GM21381 (cell line): ENCODE measurements around the gene SEMA4F.

Experiments used
- ATAC-seq: cut with Tn5 transposase; IDR thresholded peaks from one replicate; pipeline ENCODE4 v1.9.1; 2021; ENCODE audit warnings: mild to moderate bottlenecking, moderate library complexity; ENCODE audit not compliant: unreplicated experiment

Gene SEMA4F

DNA sequence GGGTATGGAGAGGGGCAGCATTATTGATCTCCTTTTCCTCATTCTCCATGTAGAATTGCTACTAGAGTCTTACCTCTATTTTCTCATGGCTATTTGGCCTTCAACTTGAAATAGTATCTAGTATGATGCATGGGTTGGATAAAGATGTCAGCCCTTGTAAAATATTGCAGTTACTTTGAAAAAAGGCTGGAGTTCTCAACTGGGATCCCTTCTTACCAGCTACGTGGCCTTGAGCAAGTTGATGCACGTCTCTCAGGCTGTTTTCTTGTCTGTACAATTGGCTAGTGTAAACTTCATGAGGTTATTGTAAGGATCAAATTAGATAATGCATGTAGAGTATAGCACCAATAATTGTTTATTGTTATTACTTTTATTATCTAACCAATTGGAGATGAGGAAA lies 50.2 kb downstream of the SEMA4F start:
- no peak for ATAC-seq

- no peak for ATAC-seq
Observed at GRCh38 chr2:74706741-74707140, 52.7 kb downstream of the SEMA4F start.

GRCh38 chr2:74707837-74708236 lies 53.8 kb downstream of the SEMA4F start:
- ATAC-seq, result no peak

GRCh38 chr2:74708296-74708695 lies 54.2 kb downstream of the SEMA4F start:
- ATAC-seq, result no peak

DNA sequence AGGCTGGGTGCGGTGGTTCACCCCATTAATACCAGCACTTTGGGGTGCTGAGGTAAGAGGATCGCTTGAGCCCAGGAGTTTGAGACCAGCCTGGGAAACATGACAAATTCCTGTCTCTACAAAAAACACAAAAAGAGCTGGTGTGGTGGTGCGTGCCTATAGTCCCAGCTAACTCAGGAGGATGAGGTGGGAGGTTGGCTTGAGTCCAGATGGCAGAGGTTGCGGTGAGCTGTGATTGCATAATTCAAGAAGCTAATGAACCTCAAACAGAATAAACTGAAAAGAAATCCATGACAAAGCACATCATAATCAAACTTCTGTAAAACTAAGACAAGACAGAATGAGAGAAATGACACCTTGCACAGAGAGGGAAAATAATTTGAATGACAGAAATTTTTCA lies 54.8 kb downstream of the SEMA4F start:
- no peak for ATAC-seq

DNA sequence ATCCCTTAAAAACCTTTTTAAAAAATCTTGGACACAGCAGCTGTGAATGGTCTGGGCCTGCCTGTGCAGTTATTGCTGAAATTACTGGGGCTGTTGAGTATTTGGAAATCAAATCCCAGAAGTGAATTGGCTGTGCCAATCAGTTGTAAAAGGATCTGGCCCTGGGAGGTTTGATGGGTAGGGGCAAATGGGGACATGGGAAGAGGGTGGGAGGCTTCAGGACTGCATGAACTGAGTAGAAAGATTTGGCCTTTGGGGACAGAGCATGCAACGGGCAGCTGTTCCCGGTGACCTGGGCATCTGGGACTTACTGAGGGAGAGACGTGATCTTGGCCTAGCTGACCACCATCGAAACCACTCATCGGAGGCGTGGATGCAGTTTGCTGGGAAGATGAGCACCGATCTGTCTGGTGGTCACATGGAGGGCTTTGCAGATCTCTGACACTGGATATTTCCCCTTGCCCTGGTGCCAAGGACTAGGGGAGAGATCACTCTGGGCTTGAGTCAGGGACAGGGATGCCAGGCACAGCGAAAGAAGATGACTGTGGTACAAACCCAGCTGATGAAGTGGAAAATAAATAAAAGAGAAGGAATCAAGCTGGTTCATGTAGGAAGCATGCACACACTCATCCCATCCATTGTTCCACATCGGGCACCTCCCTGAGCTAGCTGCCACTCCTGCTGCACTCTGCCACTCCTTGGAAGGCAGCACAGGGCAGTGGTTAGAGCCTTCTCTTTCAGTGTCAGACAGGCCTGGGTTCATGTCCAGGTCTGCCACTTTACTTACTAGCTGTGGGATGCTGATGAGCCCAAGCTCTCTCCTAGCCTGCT lies 58.4 kb downstream of the SEMA4F start:
- ATAC-seq, result no peak

GRCh38 chr2:74714691-74715080 lies 60.6 kb downstream of the SEMA4F start:
- no peak for ATAC-seq

DNA sequence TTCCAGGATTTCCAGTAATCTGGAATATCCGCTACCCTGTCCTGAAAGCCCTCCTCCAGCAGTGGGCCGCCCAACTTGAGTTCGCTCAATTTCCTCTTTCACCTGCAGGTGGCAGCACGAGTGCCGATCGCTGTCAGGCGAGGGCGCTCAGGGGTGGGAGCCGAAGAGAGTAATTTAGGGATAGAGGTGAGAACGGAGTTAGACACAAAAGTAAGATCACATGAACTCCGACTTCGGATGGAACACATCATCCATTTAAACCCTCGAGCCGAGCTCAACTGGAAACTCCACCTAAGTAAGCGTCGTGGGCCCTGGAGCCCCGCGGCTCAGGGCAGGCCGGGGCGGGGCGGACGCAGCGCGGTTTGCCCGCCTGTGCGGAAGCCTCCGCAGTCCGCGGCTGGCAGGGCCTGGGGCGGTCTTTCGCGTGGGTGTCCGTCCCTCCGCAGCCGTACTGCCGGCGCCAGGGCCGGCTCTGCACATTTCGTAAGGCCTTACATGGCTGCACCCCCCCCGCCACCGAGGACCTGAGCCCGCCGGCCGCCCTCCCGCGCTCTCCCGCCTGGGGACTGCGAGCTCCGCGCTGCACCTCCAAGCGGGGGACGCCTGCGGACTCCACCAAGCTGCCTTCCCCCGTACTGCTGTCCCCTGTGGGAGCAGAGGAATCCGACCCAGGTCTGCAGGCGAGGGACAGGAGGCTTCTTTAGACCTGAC lies 61.2 kb downstream of the SEMA4F start:
- ATAC-seq, result peak; percentile 86

DNA sequence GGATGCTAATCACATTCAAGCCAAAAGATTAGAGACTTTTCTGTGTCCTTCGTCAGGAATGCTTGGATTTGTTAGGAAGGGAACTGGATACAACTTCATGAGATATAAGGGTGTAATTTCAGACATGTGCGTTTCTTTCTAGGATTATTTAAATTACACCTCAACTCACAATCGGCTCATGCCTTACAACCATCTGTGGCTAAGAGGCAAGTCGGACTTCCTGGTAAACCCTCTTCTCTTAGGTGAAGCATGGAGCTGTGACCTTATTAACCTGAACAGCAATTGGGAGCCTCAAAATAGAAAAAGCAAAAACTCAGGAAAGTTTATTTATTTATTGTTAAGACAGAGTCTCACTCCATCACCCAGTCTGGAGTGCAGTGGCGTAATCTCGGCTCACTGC lies 61.8 kb downstream of the SEMA4F start:
- ATAC-seq, result no peak

DNA sequence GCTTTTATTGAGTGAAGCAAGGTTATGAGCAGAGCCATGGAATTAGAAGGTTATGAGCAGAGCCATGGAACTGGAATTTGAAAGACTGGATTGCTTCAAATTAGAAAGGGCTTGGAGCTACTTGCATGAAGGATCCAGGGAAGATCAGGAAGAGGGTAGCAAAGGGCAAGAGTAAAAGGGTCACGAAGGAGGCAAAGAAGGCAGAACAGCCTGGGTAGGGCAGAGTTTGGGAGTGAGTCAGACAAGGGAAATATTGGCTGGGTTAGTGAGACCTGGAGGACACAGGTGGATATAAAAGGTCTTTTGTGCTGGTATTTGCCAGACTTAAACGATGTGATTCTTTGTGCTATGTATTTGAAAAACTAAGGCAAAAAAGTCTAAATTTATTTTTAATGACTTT lies 65.0 kb downstream of the SEMA4F start:
- no peak for ATAC-seq

DNA sequence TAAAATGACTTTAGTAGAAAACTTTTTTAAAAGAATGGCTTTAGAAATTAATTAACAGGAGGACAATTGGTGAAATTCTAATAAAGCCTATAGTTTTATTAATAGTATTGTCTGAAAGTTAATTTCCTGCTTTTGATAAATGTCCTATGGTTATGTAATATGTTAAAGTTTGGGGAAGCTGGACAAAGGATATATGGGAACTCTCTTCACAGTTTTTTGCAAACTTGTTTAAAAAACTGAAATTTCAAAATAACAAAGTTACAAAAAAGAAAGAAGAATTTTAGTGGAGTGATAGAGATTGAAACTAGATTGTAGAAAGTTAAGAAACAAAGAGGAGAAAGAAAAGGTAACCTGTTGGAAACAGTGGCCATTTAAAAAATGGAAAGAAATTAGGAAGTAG lies 67.3 kb downstream of the SEMA4F start:
- ATAC-seq, result no peak

GRCh38 chr2:74724496-74724895 lies 70.4 kb downstream of the SEMA4F start:
- no peak for ATAC-seq

DNA sequence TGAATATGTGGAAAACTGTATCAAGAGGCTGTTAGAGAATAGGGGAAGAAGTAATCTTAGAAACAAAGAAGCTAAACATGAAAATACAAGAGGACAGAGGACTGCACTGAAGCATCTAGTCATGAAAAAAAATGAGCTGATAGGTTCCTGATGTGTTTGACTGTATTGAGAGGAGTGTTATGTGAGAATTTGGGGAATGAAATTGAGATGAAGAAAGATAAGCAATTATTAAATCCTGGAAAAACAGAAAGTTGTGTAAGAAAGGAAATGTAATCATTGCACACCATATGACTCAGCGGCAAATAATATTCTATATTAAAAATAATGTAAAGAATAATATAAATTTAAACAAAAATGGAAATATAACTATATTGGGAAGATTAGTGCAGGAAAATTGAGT lies 71.2 kb downstream of the SEMA4F start:
- no peak for ATAC-seq

DNA sequence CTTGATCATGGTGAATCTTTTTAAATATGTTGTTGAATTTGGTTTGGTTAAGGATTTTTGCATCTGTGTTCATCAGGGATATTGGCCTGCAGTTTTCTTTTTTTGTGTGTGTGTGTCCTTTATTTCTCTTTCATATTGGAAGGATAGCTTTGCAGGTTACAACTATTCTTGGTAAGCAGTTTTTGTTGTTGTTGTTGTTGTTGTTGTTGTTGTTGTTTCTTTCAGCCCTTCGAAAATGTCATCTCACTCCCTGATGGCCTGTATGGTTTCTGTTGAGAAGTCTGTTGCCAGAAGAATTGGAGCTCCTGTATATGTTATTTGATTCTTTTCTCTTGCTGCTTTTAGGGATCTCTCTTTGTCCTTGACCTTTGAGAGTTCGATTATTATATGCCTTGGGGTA lies 74.8 kb downstream of the SEMA4F start:
- no peak for ATAC-seq

DNA sequence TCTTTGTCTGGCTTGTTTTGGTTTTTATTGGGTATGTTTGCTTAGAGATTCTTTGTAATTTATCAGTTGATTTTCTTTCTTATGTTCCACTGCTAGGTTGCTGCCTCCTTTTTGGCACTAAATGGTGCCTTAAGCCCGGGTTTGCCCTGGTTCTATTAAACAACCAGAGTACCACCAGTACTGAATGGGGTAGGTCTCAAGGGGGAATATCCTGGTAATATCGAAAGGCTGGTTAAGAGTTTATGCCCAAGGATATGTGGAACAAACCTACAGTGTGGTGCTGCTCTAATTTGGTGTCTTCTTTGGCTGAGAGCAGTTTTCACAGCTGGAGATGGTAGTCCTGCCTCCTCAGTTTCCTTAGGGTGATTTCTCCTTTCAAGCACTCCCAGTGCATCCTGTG lies 76.5 kb downstream of the SEMA4F start:
- no peak for ATAC-seq
